HAP-1 (cell line): ENCODE data around the gene IDNK.

ENCODE experiments used
- DNase-seq, 2 experiments: peaks; one replicate each; pipeline ENCODE4 v3.0.0-alpha.2; 2016 to 2020; ENCODE audit warnings: low spot score in 2 of 2
- H3K27me3 ChIP-seq: fragments of 250-450 bp; sonication (Bioruptor Pico); 2 replicates; pipeline ENCODE4 v1.5.1; 2020; ENCODE audit warnings: low read depth, mild to moderate bottlenecking, moderate library complexity
- H3K36me3 ChIP-seq: fragments of 250-450 bp; sonication (Bioruptor Pico); replicated peaks from 2 replicates; pipeline ENCODE4 v1.5.1; 2020; ENCODE audit warnings: mild to moderate bottlenecking
- H3K4me1 ChIP-seq: fragments of 250-450 bp; sonication (Bioruptor Pico); 2 replicates; pipeline ENCODE4 v1.5.1; 2020; ENCODE audit warnings: mild to moderate bottlenecking
- H3K4me3 ChIP-seq: fragments of 250-450 bp; sonication (Bioruptor Pico); 2 replicates; pipeline ENCODE4 v1.5.1; 2020; ENCODE audit warnings: mild to moderate bottlenecking, moderate library complexity
- H3K9me3 ChIP-seq: fragments of 250-450 bp; sonication (Bioruptor Pico); 2 replicates; pipeline ENCODE4 v1.5.1; 2020; ENCODE audit warnings: mild to moderate bottlenecking, moderate library complexity
- in situ Hi-C: fragments of 300-500 bp; cut with MboI; formaldehyde crosslinking; loops from 3 replicates; pipeline ENCODE4 v1.14.3; 2020; ENCODE audit warnings: low sequenced_read_pairs, inconsistent platforms, mixed read lengths

The IDNK gene

DNA sequence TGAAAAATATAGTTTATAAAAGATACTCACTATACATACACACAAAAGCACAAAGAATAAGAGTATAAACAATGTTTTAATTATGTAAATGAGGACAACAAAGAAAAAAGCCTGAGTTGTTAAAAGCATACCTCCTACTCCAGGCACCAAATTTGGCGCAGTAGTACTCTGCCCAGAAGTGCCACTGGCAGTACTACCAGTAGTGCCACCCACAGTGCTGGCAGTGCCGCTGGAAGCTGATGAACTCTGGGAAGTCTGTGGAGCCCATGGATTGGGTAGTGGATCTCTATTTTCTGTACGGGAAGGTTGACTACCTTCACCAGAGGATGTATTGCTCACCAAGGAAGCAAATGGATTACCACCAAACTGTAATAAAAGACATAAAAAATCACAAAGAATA is 54.7 kb downstream of the IDNK start:
- no peaks in the 10 kb centered on the region for H3K9me3 ChIP-seq
- peaks cover 19% of the 10 kb centered on the region for H3K4me1 ChIP-seq
- no peaks in the 10 kb centered on the region for H3K27me3 ChIP-seq
- in situ Hi-C loops = no loop called here
- no peak overlapping the region for H3K4me3 ChIP-seq
- peaks cover 64% of the 10 kb centered on the region for H3K36me3 ChIP-seq
- DNase-seq = no peak

DNA sequence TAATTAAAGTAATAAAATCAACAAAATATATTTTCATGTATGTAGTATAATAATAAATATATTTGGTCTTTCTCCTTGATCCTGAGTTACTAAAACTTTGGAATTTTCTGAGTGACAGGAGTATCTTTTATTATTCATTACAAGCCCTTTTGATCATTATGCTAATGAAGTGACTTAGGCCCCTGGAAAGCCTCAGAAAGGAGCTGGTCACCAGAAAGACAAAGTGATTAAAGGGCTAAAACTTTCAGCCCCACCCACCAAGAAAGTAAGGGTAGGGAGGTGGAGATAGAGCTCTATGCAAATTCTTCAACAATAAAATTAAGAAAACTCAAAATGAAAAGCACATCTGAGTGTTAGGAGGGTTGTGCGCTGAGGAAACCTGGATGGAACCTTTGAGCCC is 57.3 kb downstream of the IDNK start:
- H3K4me1 ChIP-seq = peaks cover 19% of the 10 kb centered on the region
- no peaks in the 10 kb centered on the region for H3K27me3 ChIP-seq
- H3K9me3 ChIP-seq = no peaks in the 10 kb centered on the region
- no peak overlapping the region for H3K4me3 ChIP-seq
- peak; percentile 25 to 56 for DNase-seq
- H3K36me3 ChIP-seq = peaks cover 59% of the 10 kb centered on the region
- in situ Hi-C loops = no loop called here

DNA sequence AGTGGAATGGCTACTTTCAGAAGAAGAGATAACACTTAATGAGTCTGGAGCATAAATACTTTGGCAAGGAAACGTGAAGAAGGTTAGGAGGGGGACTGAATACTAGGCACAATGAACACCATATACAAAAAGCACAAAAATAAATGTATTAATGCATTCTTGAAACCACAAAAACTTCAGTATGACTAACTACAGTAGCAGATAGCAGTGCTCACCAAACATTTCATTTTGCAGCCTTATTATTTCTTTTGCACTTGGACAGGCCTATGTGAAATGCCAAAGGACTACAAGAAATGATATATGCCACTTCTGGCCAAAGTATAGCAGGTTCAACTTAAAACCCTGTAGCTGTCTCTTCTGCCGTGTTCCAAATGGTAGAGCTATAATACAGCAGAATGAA is 58.5 kb downstream of the IDNK start:
- in situ Hi-C loops = no loop called here
- Histone ChIP-seq H3K36me3 (peaks cover 48% of the 10 kb centered on the region), H3K27me3 (no peaks in the 10 kb centered on the region), H3K4me3 (no peak overlapping the region), H3K4me1 (peaks cover 21% of the 10 kb centered on the region), H3K9me3 (no peaks in the 10 kb centered on the region)
- DNase-seq = no peak

DNA sequence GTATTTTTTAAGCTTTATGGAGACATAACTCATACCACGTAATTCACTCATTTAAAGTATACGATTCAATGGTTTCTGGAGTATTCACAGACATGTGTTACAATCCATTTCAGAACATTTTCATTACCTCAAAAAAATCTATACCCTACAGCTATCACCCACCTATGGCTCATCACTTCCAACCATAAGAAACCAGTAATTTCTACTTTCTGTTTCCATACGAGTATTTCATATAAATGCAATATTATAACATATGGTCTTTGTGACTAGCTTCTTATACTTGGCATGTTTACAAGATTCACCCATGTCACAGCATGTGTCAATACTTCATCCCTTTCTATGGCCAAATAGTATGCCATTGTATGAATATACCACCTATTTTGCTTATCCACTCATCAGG is 66.0 kb downstream of the IDNK start:
- H3K4me1 ChIP-seq = peaks cover 11% of the 10 kb centered on the region
- DNase-seq = no peak
- no peaks in the 10 kb centered on the region for H3K9me3 ChIP-seq
- H3K36me3 ChIP-seq = no peaks in the 10 kb centered on the region
- no peak overlapping the region for H3K4me3 ChIP-seq
- no peaks in the 10 kb centered on the region for H3K27me3 ChIP-seq
- in situ Hi-C loops = no loop called here

DNA sequence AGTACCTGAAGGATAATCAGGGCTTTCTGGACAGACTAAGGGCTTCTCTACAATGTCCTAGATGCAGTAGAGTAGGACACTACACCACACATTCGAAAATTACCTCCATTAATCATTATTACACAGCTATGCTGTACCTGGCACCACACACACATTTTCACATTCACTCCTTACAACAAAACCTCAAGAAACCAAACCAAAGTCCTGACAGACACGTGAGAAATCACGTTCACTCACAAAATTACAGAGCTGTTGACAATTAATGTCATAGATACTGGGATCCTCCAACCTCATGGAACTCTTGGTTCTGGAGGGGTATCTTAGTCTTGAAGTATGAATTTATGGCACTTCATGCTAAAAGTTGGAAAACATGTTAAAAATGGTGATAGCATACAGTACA is 68.5 kb downstream of the IDNK start:
- no peaks in the 10 kb centered on the region for H3K27me3 ChIP-seq
- H3K9me3 ChIP-seq = no peaks in the 10 kb centered on the region
- no peaks in the 10 kb centered on the region for H3K36me3 ChIP-seq
- in situ Hi-C loops = no loop called here
- no peak overlapping the region for H3K4me3 ChIP-seq
- DNase-seq = no peak
- H3K4me1 ChIP-seq = peaks cover 13% of the 10 kb centered on the region
